RPMI8226 (cell line): ENCODE data around the gene SLC25A21.

Experiments
- DNase-seq: peaks from one replicate; pipeline ENCODE4 v3.0.0-alpha.2; 2015

Gene SLC25A21

GRCh38 chr14:36676236-36676635, 496.2 kb downstream of the SLC25A21 start:
- no peak for DNase-seq

- no peak for DNase-seq
Measured at GRCh38 chr14:36675581-36675980, 496.8 kb downstream of the SLC25A21 start.

DNA sequence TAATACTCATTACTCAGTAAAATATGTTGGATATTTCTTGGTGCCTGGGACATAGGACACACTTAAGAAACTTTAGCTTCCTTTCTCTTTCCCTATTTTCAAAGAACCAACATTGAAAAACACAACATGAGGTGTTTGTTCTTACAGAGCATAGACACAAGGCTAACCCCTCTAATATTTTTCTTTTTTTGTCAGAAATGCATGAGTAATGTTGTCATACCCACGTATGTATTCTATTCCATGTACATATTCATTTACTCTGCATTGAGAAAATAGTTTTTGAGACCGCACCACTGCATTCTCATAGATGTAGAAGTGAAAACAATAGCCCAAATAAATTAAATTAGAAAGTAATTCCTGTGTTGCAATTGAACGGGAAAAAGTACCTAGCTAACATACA, 497.7 kb downstream of the SLC25A21 start:
- no peak for DNase-seq

GRCh38 chr14:36672095-36672494, 500.3 kb downstream of the SLC25A21 start:
- no peak for DNase-seq

- DNase-seq: no peak
Measured at GRCh38 chr14:36671149-36671548, 501.3 kb downstream of the SLC25A21 start.

- no peak for DNase-seq
Measured at GRCh38 chr14:36667679-36668078, 504.7 kb downstream of the SLC25A21 start.

GRCh38 chr14:36666416-36667206, 505.8 kb downstream of the SLC25A21 start:
- no peak for DNase-seq

DNA sequence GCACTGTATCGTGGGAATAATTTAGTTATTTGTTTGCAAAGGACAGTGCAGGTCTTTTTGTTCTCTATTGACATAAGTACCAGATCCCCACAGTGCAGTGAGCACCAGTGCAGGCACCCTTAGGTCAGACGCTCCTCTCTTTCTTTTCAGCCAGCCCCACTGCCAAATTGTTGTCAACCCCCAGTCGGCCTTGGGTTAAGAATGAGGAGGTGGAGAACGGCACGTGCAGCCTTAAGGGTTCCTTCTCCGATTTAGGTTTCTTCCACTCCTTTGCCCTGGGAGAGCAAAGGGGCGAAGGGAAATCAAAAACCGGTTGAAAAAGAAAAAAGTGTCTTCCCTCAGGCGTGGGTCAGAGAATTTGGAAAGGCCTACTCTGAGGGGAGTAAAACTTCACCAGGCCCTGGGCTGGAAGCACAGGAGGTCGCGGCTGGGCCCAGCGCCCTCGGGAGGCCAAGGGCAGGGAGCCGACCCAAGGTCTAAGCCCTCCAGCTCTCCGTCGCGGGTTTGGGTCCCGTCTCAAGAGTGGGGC, 506.5 kb downstream of the SLC25A21 start:
- DNase-seq: no peak

- DNase-seq: no peak
Measured at GRCh38 chr14:36664322-36665193, 507.8 kb downstream of the SLC25A21 start.

DNA sequence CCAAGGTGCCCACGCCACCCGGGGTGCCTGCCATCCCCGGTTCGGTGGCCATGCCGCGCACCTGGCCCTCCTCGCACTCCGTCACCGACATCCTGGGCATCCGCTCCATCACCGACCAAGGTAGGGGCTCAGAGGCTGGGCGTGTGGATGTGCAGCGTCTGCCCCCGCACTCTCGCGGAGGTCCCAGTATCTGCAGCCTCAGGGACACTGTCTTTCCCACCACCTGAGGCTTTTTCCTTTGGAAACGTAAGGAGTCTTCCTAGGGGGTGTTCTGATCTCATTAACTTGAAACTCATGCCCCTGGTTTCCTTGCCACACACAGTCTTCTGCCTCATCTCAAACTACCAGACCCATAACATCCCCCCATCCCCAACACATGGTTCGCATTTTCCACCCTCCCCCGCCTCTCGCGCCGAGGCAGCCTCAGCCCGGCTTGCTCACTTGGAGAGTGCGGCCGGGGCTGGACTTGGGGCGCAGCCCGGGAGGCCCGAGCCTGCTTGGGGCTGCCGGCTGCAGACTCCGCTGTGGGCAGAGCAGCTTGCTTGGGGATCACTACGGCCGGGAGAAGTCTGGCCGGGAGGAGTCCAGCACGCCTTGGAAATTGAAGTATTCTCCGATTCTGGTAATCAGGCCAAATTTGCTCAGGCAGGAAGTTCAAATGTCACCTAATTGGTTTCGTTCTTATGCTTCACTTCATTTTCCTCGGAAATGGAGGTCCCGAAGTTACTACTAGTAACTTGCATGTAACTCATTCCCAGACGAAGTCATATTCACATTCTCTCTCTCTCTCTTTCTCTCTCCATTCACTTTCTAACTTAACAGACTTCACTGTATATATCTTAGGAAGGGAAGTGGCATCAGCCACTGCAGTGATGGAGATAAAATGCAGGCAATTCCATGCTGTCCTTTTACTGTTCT, 508.7 kb downstream of the SLC25A21 start:
- no peak for DNase-seq

DNA sequence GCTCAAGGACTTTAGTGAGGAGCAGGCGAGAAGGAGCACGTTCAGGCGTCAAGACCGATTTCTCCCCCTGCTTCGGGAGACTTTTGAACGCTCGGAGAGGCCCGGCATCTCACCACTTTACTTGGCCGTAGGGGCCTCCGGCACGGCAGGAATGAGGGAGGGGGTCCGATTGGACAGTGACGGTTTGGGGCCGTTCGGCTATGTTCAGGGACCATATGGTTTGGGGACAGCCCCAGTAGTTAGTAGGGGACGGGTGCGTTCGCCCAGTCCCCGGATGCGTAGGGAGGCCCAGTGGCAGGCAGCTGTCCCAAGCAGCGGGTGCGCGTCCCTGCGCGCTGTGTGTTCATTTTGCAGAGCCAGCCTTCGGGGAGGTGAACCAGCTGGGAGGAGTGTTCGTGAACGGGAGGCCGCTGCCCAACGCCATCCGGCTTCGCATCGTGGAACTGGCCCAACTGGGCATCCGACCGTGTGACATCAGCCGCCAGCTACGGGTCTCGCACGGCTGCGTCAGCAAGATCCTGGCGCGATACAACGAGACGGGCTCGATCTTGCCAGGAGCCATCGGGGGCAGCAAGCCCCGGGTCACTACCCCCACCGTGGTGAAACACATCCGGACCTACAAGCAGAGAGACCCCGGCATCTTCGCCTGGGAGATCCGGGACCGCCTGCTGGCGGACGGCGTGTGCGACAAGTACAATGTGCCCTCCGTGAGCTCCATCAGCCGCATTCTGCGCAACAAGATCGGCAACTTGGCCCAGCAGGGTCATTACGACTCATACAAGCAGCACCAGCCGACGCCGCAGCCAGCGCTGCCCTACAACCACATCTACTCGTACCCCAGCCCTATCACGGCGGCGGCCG, 509.6 kb downstream of the SLC25A21 start:
- DNase-seq: no peak

GRCh38 chr14:36662258-36662542, 510.2 kb downstream of the SLC25A21 start:
- DNase-seq: no peak

GRCh38 chr14:36661506-36662257, 510.7 kb downstream of the SLC25A21 start, which contains the start of gene PAX9:
PAX9 (plus strand) TSS chr14:36661860; CDS start chr14:36662090, 230 bp downstream.
- peak; percentile 25 for DNase-seq

- DNase-seq: peak; percentile 11
Measured at GRCh38 chr14:36660736-36661505, 511.5 kb downstream of the SLC25A21 start.

DNA sequence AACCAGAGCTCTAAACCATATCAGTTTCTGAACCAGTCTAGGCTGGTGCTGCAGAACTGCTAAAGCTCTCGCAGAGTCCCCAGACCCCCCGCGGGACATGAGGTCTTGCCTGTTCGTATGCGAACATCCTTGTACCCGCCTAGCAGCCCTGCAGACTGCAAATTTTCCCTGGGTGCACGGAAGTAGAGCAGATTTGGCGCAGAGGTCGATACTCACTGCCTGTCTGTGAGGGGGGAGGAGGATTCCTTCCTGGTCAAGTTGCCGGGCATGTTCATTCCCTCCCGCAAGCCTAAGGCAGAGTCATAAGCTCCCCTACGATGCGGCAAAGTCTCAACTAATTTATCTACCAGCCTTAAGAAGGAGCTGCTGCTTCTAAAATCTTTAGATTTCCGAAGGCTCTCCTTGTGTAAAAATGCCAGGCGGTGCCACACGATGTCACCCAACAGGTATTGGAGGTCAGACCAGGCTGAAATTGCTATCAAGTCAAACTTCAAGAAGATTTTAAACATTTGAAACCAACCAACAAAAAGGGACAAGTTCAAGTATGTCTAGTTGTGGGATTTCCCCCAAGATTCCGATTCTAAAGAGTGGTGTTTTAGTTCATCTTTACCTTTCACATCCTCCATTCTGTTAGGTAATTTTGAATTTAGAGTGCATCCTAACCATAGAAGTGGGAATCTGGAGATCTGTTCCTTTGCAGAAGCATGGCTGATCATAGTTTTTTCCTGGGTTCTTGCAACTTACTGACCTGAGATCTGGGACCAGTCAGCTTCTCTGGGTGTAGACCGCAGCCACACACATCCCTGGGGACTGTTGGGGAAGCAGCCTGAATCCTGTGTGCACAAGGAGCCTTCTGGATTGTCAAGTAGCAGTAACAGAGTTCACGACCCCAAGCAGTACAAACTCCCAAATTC, 512.3 kb downstream of the SLC25A21 start:
- no peak for DNase-seq

- DNase-seq: no peak
Measured at GRCh38 chr14:36659010-36659821, 513.2 kb downstream of the SLC25A21 start.

DNA sequence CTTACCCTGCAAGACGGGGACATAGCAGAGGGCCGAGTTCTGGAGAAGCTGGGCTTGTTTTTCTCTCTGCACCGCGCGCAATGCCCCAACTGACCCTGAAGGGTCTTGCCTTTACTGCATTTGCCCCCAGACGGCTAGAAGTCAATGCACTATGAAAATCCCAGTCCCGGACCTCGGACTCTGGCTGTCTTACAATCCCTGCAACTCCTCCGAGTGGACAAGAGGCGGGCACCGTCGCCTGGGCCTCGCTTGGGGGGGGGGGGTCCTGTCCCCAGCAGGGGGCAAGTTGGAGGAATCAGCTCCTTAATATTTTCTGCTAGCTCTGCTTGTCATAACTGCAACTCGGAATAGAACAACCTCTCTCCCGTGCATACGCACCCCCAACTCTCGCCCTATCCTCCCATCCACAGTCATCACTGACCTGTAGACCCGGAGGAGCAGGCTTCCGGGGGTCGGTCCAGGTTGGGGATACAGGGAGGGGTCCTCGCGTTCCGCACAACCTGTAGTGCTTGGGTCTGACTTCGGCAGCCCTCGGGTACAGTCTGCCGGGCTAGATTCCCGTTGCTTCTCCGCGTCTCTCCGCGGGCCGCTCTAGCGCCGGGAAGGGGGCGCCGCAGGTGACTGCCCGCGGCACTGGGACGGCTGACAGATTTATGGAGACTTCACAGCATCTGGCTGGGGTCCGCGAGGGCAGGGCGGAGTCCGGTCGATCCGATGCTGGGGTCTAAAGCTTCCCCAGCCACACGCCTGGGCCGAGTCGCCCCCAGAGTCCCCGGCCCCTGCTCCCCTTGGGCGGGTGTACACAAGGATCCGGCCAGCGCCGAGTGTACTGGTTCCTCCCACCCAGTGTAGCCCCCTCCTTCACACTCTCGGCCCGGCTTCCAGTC, 514.0 kb downstream of the SLC25A21 start:
- no peak for DNase-seq
